OCI-LY3 (cell line): ENCODE measurements around the gene WAPL.

Experiments
- H2AFZ ChIP-seq: fragments of 200-600, 300-600 bp; shearing (Covaris generic); 2 replicates; pipeline ENCODE4 v1.6.0; 2014; ENCODE audit warnings: antibody characterized with exemption, low read depth, low read length
- H3K27ac ChIP-seq: fragments of 200-600, 300-600 bp; sonication (generic); 2 replicates; pipeline ENCODE4 v1.5.1; 2014; ENCODE audit warnings: mild to moderate bottlenecking, low read length, moderate library complexity, mixed read lengths
- H3K27me3 ChIP-seq: fragments of 200-600, 300-600 bp; sonication (generic); 2 replicates; pipeline ENCODE4 v1.6.1; 2014; ENCODE audit warnings: low read depth, low read length, mixed read lengths
- H3K36me3 ChIP-seq: fragments of 200-600, 300-600 bp; sonication (generic); replicated peaks from 2 replicates; pipeline ENCODE3; 2014; ENCODE audit warnings: low read depth, low read length, mixed read lengths
- H3K4me1 ChIP-seq: fragments of 300-600, 200-600 bp; sonication (generic); 2 replicates; pipeline ENCODE4 v1.6.1; 2014; ENCODE audit warnings: low read length, mixed read lengths
- H3K4me2 ChIP-seq: fragments of 200-600, 300-600 bp; sonication (generic); 2 replicates; pipeline ENCODE4 v1.6.1; 2014; ENCODE audit warnings: low read length, mixed read lengths
- H3K4me3 ChIP-seq: fragments of 300-600, 200-600 bp; sonication (generic); 2 replicates; pipeline ENCODE4 v1.5.1; 2014; ENCODE audit warnings: antibody characterized with exemption, mild to moderate bottlenecking, low read length, moderate library complexity
- H3K79me2 ChIP-seq: fragments of 300-600, 200-600 bp; shearing (Covaris generic); 2 replicates; pipeline ENCODE4 v1.6.1; 2014; ENCODE audit warnings: mild to moderate bottlenecking, low read length, mixed read lengths
- H3K9ac ChIP-seq: fragments of 300-600, 200-600 bp; shearing (Covaris generic); 2 replicates; pipeline ENCODE4 v1.6.0; 2014; ENCODE audit warnings: mild to moderate bottlenecking, low read length, moderate library complexity
- H3K9me3 ChIP-seq: fragments of 200-600, 300-600 bp; shearing (Covaris generic); 2 replicates; pipeline ENCODE4 v1.6.1; 2014; ENCODE audit warnings: low read length, mixed read lengths; ENCODE audit not compliant: insufficient read depth
- H4K20me1 ChIP-seq: fragments of 200-600, 300-600 bp; sonication (generic); 2 replicates; pipeline ENCODE4 v1.6.1; 2016; ENCODE audit warnings: low read length, mixed read lengths; ENCODE audit not compliant: insufficient read depth
- EZH2phosphoT487 ChIP-seq: fragments of 200-600 bp; shearing (Covaris generic); IDR thresholded peaks from 2 replicates; pipeline ENCODE4 v1.6.1; 2018; ENCODE audit warnings: antibody characterized with exemption, mixed run types, low read depth
- TF ChIP-seq, protein P1 (sequence below): fragments of 200-600, 300-600 bp; sonication (generic); IDR thresholded peaks from 2 replicates; pipeline ENCODE4 v1.5.1; 2014; ENCODE audit warnings: antibody characterized with exemption, low read length, low read depth

Gene WAPL

DNA sequence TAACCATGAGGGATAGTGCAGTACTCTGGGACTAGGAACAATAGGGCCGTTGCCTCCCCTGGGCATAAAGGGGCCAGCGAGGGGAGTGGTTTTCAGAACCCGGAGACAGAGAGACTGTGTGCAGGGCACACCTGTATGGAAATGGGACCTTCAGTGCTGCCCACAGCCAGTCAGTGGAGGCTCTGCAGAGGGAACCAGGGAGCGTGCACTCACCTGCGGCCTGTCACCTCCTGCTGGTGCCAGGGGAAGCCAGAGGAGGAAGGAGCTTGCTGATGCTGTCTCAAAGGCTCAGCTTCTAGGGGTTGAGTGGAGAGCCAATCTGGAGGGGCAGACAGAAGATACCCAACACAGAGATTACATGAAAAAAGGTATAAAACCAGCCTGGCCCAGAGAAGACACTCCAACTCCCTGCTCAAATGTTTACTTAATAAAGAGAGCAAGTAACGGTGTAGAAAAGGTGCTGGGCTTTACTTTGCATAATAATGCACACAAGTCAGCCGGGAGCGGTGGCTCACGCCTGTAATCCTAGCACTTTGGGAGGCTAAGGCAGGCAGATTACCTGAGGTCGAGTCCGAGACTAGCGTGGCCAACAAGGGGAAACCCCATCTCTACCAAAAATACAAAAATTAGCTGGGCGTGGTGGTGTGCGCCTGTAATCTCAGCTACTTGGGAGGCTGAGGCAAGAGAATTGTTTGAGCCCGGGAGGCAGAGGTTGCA is 35.5 kb upstream of the WAPL start:
- no peaks in the 10 kb centered on the region for H3K27me3 ChIP-seq
- no peaks in the 10 kb centered on the region for H3K4me1 ChIP-seq
- no peak overlapping the region for H3K4me2 ChIP-seq

DNA sequence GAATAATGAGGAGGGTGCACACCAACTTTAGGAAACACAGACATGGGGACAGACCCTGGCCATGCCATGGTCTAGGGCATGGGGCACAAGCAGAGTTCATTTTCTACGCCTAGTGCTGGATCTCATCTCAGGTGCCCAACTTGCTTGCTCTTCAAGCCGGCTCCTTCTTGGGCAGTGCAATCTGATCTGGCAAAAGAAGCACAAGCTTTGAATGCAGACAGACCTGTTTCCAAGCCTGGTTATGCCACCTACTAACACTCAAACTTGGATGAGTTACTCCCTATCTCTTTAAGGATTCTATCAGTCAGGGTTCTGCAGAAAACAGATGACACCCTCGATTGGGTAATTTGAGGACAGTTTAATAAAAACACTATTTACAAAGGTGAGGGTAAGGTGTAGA is 34.9 kb upstream of the WAPL start:
- Histone ChIP-seq H3K9ac (no peak overlapping the region), H3K27me3 (no peaks in the 10 kb centered on the region), H2AFZ (no peak overlapping the region), H3K4me3 (no peak overlapping the region), H3K9me3 (no peaks in the 10 kb centered on the region), H3K4me1 (no peaks in the 10 kb centered on the region), H3K27ac (no peak overlapping the region), H3K4me2 (no peak overlapping the region), H3K79me2 (no peaks in the 10 kb centered on the region), H4K20me1 (no peaks in the 10 kb centered on the region), H3K36me3 (no peaks in the 10 kb centered on the region)
- TF ChIP-seq, protein P1, sequence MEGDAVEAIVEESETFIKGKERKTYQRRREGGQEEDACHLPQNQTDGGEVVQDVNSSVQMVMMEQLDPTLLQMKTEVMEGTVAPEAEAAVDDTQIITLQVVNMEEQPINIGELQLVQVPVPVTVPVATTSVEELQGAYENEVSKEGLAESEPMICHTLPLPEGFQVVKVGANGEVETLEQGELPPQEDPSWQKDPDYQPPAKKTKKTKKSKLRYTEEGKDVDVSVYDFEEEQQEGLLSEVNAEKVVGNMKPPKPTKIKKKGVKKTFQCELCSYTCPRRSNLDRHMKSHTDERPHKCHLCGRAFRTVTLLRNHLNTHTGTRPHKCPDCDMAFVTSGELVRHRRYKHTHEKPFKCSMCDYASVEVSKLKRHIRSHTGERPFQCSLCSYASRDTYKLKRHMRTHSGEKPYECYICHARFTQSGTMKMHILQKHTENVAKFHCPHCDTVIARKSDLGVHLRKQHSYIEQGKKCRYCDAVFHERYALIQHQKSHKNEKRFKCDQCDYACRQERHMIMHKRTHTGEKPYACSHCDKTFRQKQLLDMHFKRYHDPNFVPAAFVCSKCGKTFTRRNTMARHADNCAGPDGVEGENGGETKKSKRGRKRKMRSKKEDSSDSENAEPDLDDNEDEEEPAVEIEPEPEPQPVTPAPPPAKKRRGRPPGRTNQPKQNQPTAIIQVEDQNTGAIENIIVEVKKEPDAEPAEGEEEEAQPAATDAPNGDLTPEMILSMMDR: no peak
- no peak for TF ChIP-seq EZH2phosphoT487

More for the DNA sequence above, 35.5 kb upstream of the WAPL start:
- H3K36me3 ChIP-seq: no peaks in the 10 kb centered on the region
- H3K4me3 ChIP-seq: no peak overlapping the region
- H3K79me2 ChIP-seq: no peaks in the 10 kb centered on the region
- H3K9me3 ChIP-seq: no peaks in the 10 kb centered on the region
- no peak overlapping the region for H3K9ac ChIP-seq
- no peak overlapping the region for H2AFZ ChIP-seq
- no peaks in the 10 kb centered on the region for H4K20me1 ChIP-seq
- no peak for TF ChIP-seq EZH2phosphoT487
- TF ChIP-seq, protein P1: no peak
- H3K27ac ChIP-seq: no peak overlapping the region

- Histone ChIP-seq H3K27me3 (0 out of 2 replicates have a peak, but pooled peaks cover 1% of the 10 kb centered on the region), H4K20me1 (no peaks in the 10 kb centered on the region), H3K36me3 (no peaks in the 10 kb centered on the region), H3K4me1 (no peaks in the 10 kb centered on the region), H3K4me2 (no peak overlapping the region), H3K9me3 (no peaks in the 10 kb centered on the region), H3K4me3 (no peak overlapping the region), H2AFZ (no peak overlapping the region), H3K79me2 (no peaks in the 10 kb centered on the region), H3K9ac (no peak overlapping the region), H3K27ac (no peak overlapping the region)
- TF ChIP-seq, protein P1: no peak
- TF ChIP-seq EZH2phosphoT487: no peak
Measured at GRCh38 chr10:86553639-86554038, 32.0 kb upstream of the WAPL start.

GRCh38 chr10:86553213-86553612 is 31.6 kb upstream of the WAPL start:
- Histone ChIP-seq H4K20me1 (no peaks in the 10 kb centered on the region), H3K79me2 (no peaks in the 10 kb centered on the region), H3K9ac (no peak overlapping the region), H3K36me3 (no peaks in the 10 kb centered on the region), H2AFZ (no peak overlapping the region), H3K27me3 (0 out of 2 replicates have a peak, but pooled peaks cover 5% of the 10 kb centered on the region), H3K4me2 (no peak overlapping the region), H3K9me3 (no peaks in the 10 kb centered on the region), H3K27ac (no peak overlapping the region), H3K4me1 (no peaks in the 10 kb centered on the region), H3K4me3 (no peak overlapping the region)
- TF ChIP-seq, protein P1: no peak
- no peak for TF ChIP-seq EZH2phosphoT487
